GOT3 (cell line): Measurements from ENCODE around the gene CFP.
"Not testable (repeated sequence)": the region's sequence is repeated elsewhere in the genome, so short reads cannot be mapped to it uniquely, and the experiment has no call there.

Experiments used
- DNase-seq: peaks from one replicate; lab custom pipeline; 2025; ENCODE audit warnings: mixed read lengths; lab: John Stamatoyannopoulos, UW

CFP gene

GRCh38 chrX:47629419-47630200, at the start of gene CFP:
CFP (minus strand) TSS chrX:47629930; CDS start chrX:47629844, 86 bp downstream.
- no peak for DNase-seq

GRCh38 chrX:47675959-47676859, 46.5 kb upstream of the CFP start:
- DNase-seq: not testable (repeated sequence)

GRCh38 chrX:47674776-47675175, 45.0 kb upstream of the CFP start:
- DNase-seq: no peak

GRCh38 chrX:47665797-47666196, 36.1 kb upstream of the CFP start:
- not testable (repeated sequence) for DNase-seq

GRCh38 chrX:47664737-47665136, 35.0 kb upstream of the CFP start:
- no peak for DNase-seq

- DNase-seq: peak; percentile 17
These were observed 32.5 kb upstream of the CFP start for GRCh38 chrX:47662144-47662657.

GRCh38 chrX:47661539-47661938, 31.8 kb upstream of the CFP start:
- DNase-seq: no peak

GRCh38 chrX:47659421-47659726, 29.6 kb upstream of the CFP start:
- no peak for DNase-seq

- peak; percentile 75 for DNase-seq
These were observed 29.1 kb upstream of the CFP start, which contains the start of gene UXT for GRCh38 chrX:47658684-47659420. UXT (minus strand) TSS chrX:47659180; CDS start chrX:47658927, 253 bp downstream.

GRCh38 chrX:47658301-47658683, 28.6 kb upstream of the CFP start:
- DNase-seq: no peak

- no peak for DNase-seq
These were observed 21.5 kb upstream of the CFP start for GRCh38 chrX:47651043-47651905.

GRCh38 chrX:47650164-47651042, 20.7 kb upstream of the CFP start, which contains the start of gene ELK1:
ELK1 (minus strand) TSS chrX:47650563; CDS start chrX:47641441, 9,122 bp downstream.
- peak; percentile 83 for DNase-seq

- no peak for DNase-seq
These were observed 20.0 kb upstream of the CFP start for GRCh38 chrX:47649781-47650163.

- DNase-seq: no peak
These were observed 19.5 kb upstream of the CFP start for GRCh38 chrX:47649271-47649670.

- no peak for DNase-seq
These were observed 18.6 kb upstream of the CFP start for GRCh38 chrX:47648376-47648775.

- DNase-seq: no peak
These were observed 16.9 kb upstream of the CFP start for GRCh38 chrX:47646636-47647035.

- DNase-seq: no peak
These were observed 15.8 kb upstream of the CFP start for GRCh38 chrX:47645530-47645929.

GRCh38 chrX:47644557-47645091, 14.9 kb upstream of the CFP start:
- no peak for DNase-seq

- DNase-seq: no peak
These were observed 14.2 kb upstream of the CFP start for GRCh38 chrX:47643926-47644325.

GRCh38 chrX:47638816-47639215, 9.1 kb upstream of the CFP start:
- no peak for DNase-seq
